ENCODE data around the gene DCUN1D1.

DCUN1D1 gene

GRCh38 chr3:182964179-182964578 is 16.2 kb downstream of the DCUN1D1 start:
- Histone ChIP-seq H3K9ac (ENCODE audit: low read depth, low read length) (no peak overlapping the region), H3K9me3 (ENCODE audit: control insufficient read depth, insufficient read depth, low read length) (no peaks in the 10 kb centered on the region), H3K4me1 (ENCODE audit: insufficient read depth, low read length) (peaks cover 14% of the 10 kb centered on the region), H3K36me3 (ENCODE audit: insufficient read depth, low read length) (no peaks in the 10 kb centered on the region)

- H3K9me3 ChIP-seq (ENCODE audit: control insufficient read depth, insufficient read depth, low read length), result no peaks in the 10 kb centered on the region
- no peaks in the 10 kb centered on the region for H3K36me3 ChIP-seq (ENCODE audit: insufficient read depth, low read length)
- no peak overlapping the region for H3K9ac ChIP-seq (ENCODE audit: low read depth, low read length)
- H3K4me1 ChIP-seq (ENCODE audit: insufficient read depth, low read length), result peaks cover 11% of the 10 kb centered on the region
Measured at GRCh38 chr3:182962166-182962565, 18.2 kb downstream of the DCUN1D1 start.

GRCh38 chr3:182959474-182960350 is 20.6 kb downstream of the DCUN1D1 start:
- Histone ChIP-seq H3K9me3 (ENCODE audit: control insufficient read depth, insufficient read depth, low read length) (no peaks in the 10 kb centered on the region), H3K36me3 (ENCODE audit: insufficient read depth, low read length) (no peaks in the 10 kb centered on the region), H3K4me1 (ENCODE audit: insufficient read depth, low read length) (peaks cover 11% of the 10 kb centered on the region), H3K9ac (ENCODE audit: low read depth, low read length) (no peak overlapping the region)

GRCh38 chr3:182957676-182958266 is 22.6 kb downstream of the DCUN1D1 start:
- H3K9ac ChIP-seq (ENCODE audit: low read depth, low read length), result no peak overlapping the region
- H3K4me1 ChIP-seq (ENCODE audit: insufficient read depth, low read length), result peaks cover 11% of the 10 kb centered on the region
- no peaks in the 10 kb centered on the region; the same call in 1 of the 2 replicates for H3K36me3 ChIP-seq (ENCODE audit: insufficient read depth, low read length)
- no peaks in the 10 kb centered on the region for H3K9me3 ChIP-seq (ENCODE audit: control insufficient read depth, insufficient read depth, low read length)

- peaks cover 11% of the 10 kb centered on the region for H3K4me1 ChIP-seq (ENCODE audit: insufficient read depth, low read length)
- peaks cover 2% of the 10 kb centered on the region; the same call in 1 of the 2 replicates for H3K9me3 ChIP-seq (ENCODE audit: control insufficient read depth, insufficient read depth, low read length)
- H3K36me3 ChIP-seq (ENCODE audit: insufficient read depth, low read length), result no peaks in the 10 kb centered on the region; the same call in 1 of the 2 replicates
- H3K9ac ChIP-seq (ENCODE audit: low read depth, low read length), result no peak overlapping the region
Measured at GRCh38 chr3:182957226-182957625, 23.1 kb downstream of the DCUN1D1 start.

GRCh38 chr3:182954553-182955235 is 25.6 kb downstream of the DCUN1D1 start:
- H3K9me3 ChIP-seq (ENCODE audit: control insufficient read depth, insufficient read depth, low read length), result peaks cover 2% of the 10 kb centered on the region; the same call in 1 of the 2 replicates
- H3K36me3 ChIP-seq (ENCODE audit: insufficient read depth, low read length), result no peaks in the 10 kb centered on the region; the same call in 1 of the 2 replicates
- peaks cover 3% of the 10 kb centered on the region for H3K4me1 ChIP-seq (ENCODE audit: insufficient read depth, low read length)
- H3K9ac ChIP-seq (ENCODE audit: low read depth, low read length), result no peak overlapping the region

- Histone ChIP-seq H3K36me3 (ENCODE audit: insufficient read depth, low read length) (no peaks in the 10 kb centered on the region; the same call in 1 of the 2 replicates), H3K9ac (ENCODE audit: low read depth, low read length) (no peak overlapping the region), H3K4me1 (ENCODE audit: insufficient read depth, low read length) (peaks cover 12% of the 10 kb centered on the region), H3K9me3 (ENCODE audit: control insufficient read depth, insufficient read depth, low read length) (peaks cover 2% of the 10 kb centered on the region; the same call in 1 of the 2 replicates)
Measured at GRCh38 chr3:182949688-182950087, 30.6 kb downstream of the DCUN1D1 start.

- Histone ChIP-seq H3K36me3 (ENCODE audit: insufficient read depth, low read length) (peaks cover 3% of the 10 kb centered on the region; the same call in 1 of the 2 replicates), H3K9ac (ENCODE audit: low read depth, low read length) (no peak overlapping the region), H3K4me1 (ENCODE audit: insufficient read depth, low read length) (peaks cover 16% of the 10 kb centered on the region), H3K9me3 (ENCODE audit: control insufficient read depth, insufficient read depth, low read length) (peaks cover 2% of the 10 kb centered on the region; the same call in 1 of the 2 replicates)
Measured at GRCh38 chr3:182948305-182948704, 32.0 kb downstream of the DCUN1D1 start.

GRCh38 chr3:182947888-182948287 is 32.5 kb downstream of the DCUN1D1 start:
- H3K9ac ChIP-seq (ENCODE audit: low read depth, low read length), result no peak overlapping the region
- H3K36me3 ChIP-seq (ENCODE audit: insufficient read depth, low read length), result peaks cover 3% of the 10 kb centered on the region; the same call in 1 of the 2 replicates
- peaks cover 16% of the 10 kb centered on the region for H3K4me1 ChIP-seq (ENCODE audit: insufficient read depth, low read length)
- peaks cover 2% of the 10 kb centered on the region; the same call in 1 of the 2 replicates for H3K9me3 ChIP-seq (ENCODE audit: control insufficient read depth, insufficient read depth, low read length)

- H3K36me3 ChIP-seq (ENCODE audit: insufficient read depth, low read length), result 0 out of 2 replicates have a peak, but pooled peaks cover 3% of the 10 kb centered on the region
- H3K9me3 ChIP-seq (ENCODE audit: control insufficient read depth, insufficient read depth, low read length), result no peaks in the 10 kb centered on the region
- H3K4me1 ChIP-seq (ENCODE audit: insufficient read depth, low read length), result peaks cover 16% of the 10 kb centered on the region
- no peak overlapping the region for H3K9ac ChIP-seq (ENCODE audit: low read depth, low read length)
Measured at GRCh38 chr3:182941719-182942118, 38.6 kb downstream of the DCUN1D1 start.

GRCh38 chr3:182940266-182940808 is 40.0 kb downstream of the DCUN1D1 start:
- Histone ChIP-seq H3K9ac (ENCODE audit: low read depth, low read length) (no peak overlapping the region), H3K9me3 (ENCODE audit: control insufficient read depth, insufficient read depth, low read length) (no peaks in the 10 kb centered on the region), H3K36me3 (ENCODE audit: insufficient read depth, low read length) (peaks cover 3% of the 10 kb centered on the region; the same call in 1 of the 2 replicates), H3K4me1 (ENCODE audit: insufficient read depth, low read length) (peaks cover 10% of the 10 kb centered on the region)

- H3K9me3 ChIP-seq (ENCODE audit: control insufficient read depth, insufficient read depth, low read length), result no peaks in the 10 kb centered on the region
- no peaks in the 10 kb centered on the region; the same call in 1 of the 2 replicates for H3K36me3 ChIP-seq (ENCODE audit: insufficient read depth, low read length)
- no peaks in the 10 kb centered on the region for H3K4me1 ChIP-seq (ENCODE audit: insufficient read depth, low read length)
- H3K9ac ChIP-seq (ENCODE audit: low read depth, low read length), result no peak overlapping the region
Measured at GRCh38 chr3:182937293-182938051, 42.9 kb downstream of the DCUN1D1 start.

- Histone ChIP-seq H3K36me3 (ENCODE audit: insufficient read depth, low read length) (no peaks in the 10 kb centered on the region; the same call in 1 of the 2 replicates), H3K4me1 (ENCODE audit: insufficient read depth, low read length) (no peaks in the 10 kb centered on the region), H3K9ac (ENCODE audit: low read depth, low read length) (no peak overlapping the region), H3K9me3 (ENCODE audit: control insufficient read depth, insufficient read depth, low read length) (no peaks in the 10 kb centered on the region; the same call in 1 of the 2 replicates)
Measured at GRCh38 chr3:182936918-182937285, 43.4 kb downstream of the DCUN1D1 start.
